Measurements from ENCODE around the gene DEPDC1. TPM values are rescaled to one million over a fixed set of nuclear protein-coding genes. Genes with fewer than 3 reads are reported as not detected.

Gene DEPDC1, protein sequence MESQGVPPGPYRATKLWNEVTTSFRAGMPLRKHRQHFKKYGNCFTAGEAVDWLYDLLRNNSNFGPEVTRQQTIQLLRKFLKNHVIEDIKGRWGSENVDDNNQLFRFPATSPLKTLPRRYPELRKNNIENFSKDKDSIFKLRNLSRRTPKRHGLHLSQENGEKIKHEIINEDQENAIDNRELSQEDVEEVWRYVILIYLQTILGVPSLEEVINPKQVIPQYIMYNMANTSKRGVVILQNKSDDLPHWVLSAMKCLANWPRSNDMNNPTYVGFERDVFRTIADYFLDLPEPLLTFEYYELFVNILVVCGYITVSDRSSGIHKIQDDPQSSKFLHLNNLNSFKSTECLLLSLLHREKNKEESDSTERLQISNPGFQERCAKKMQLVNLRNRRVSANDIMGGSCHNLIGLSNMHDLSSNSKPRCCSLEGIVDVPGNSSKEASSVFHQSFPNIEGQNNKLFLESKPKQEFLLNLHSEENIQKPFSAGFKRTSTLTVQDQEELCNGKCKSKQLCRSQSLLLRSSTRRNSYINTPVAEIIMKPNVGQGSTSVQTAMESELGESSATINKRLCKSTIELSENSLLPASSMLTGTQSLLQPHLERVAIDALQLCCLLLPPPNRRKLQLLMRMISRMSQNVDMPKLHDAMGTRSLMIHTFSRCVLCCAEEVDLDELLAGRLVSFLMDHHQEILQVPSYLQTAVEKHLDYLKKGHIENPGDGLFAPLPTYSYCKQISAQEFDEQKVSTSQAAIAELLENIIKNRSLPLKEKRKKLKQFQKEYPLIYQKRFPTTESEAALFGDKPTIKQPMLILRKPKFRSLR
- 10 to 100 TPM in 1 of 2 donors, not detected in 1; 18.3 TPM for total RNA-seq
- polyA plus RNA-seq = under 1 TPM; 0.52 to 0.58 TPM

DNA sequence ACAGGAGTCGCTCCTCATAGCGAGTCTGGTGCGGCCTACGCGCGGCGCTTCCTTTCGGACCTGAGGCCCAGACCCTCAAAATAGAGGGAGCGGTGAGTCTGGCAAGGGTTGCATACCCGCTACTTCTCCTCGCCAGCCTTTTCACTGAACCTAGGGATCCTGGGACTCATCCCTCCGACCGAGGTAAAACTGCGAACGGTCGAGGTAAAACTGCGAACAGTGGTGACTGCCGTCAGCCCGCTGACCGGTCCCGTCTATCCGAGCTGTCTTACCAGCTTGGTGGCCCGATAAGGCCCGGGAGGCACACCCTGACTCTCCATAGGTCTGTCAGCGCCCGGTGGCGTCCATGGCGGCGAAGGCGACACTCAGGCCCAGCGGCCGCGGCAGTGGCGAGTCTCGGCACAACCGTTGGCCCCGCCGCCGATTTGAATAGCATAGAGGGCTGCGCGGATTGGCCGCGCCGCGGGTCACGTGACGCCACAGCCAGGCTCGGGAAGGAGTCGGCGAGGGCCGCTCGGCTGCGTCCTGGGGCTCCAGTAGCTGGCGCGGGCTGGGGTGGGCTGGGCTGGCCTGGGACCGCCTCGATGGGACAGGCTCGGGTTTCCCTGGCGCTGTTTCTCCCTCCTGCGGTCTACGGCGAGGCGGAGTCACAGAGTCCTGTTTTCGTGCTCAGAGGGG is at the start of gene DEPDC1:
Gene DEPDC1 (minus strand): TSS at position 403 of the 678 bp plus-strand sequence. CDS start 83 bp downstream, at position 320.
- no peaks in the 10 kb centered on the region for H3K27me3 ChIP-seq (ENCODE audit: control insufficient read depth in 4 of 4, insufficient read depth in 4 of 4, low read length in 3 of 4)

DNA sequence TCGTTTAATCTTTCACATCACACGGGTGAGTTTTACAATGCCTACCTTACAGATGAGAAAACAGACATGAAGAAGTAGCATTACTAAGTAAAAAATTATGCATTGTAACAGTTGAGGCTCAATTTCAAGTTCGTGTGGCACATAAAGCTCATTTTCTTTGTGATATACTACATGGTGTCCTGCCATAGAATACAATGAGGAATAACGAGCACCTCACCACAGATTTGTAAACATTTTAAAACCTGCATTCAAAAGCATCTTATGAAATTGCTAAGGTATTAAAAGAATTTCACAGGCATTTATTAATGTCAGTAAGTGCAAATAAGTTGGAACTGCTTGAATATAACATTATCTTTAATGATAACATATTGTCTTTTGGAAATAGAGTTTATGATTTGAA is 47.8 kb upstream of the DEPDC1 start:
- Histone ChIP-seq H3K27ac (ENCODE audit: low read depth in 1 of 2, low read length in 2 of 2) (no peak overlapping the region), H3K9ac (ENCODE audit: low read depth in 1 of 2, low read length in 2 of 2) (no peak overlapping the region), H3K9me3 (ENCODE audit: control insufficient read depth in 4 of 4, low read length in 3 of 4) (no peaks in the 10 kb centered on the region), H3K4me1 (ENCODE audit: control insufficient read depth in 4 of 4, insufficient read depth in 4 of 4, low read length in 3 of 4) (no peaks in the 10 kb centered on the region), H3K36me3 (ENCODE audit: control insufficient read depth in 4 of 4, insufficient read depth in 3 of 4, low read depth in 1 of 4, low read length in 3 of 4) (no peaks in the 10 kb centered on the region), H3K27me3 (ENCODE audit: control insufficient read depth in 4 of 4, insufficient read depth in 4 of 4, low read length in 3 of 4) (peaks cover 0 to 2% (median 0%) of the 10 kb centered on the region in 4 donors), H3K4me3 (ENCODE audit: low read depth in 1 of 3, low read length in 3 of 3) (no peak overlapping the region)
- no peak for DNase-seq (ENCODE audit: low spot score)
- no peak for TF ChIP-seq YY1 (IDR thresholded peaks at IDR 0.05)
- TF ChIP-seq, protein P1, sequence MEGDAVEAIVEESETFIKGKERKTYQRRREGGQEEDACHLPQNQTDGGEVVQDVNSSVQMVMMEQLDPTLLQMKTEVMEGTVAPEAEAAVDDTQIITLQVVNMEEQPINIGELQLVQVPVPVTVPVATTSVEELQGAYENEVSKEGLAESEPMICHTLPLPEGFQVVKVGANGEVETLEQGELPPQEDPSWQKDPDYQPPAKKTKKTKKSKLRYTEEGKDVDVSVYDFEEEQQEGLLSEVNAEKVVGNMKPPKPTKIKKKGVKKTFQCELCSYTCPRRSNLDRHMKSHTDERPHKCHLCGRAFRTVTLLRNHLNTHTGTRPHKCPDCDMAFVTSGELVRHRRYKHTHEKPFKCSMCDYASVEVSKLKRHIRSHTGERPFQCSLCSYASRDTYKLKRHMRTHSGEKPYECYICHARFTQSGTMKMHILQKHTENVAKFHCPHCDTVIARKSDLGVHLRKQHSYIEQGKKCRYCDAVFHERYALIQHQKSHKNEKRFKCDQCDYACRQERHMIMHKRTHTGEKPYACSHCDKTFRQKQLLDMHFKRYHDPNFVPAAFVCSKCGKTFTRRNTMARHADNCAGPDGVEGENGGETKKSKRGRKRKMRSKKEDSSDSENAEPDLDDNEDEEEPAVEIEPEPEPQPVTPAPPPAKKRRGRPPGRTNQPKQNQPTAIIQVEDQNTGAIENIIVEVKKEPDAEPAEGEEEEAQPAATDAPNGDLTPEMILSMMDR (IDR thresholded peaks at IDR 0.05; ENCODE audit: low read depth, low read length, missing input control) = no peak
- TF ChIP-seq HNF4A (conservative IDR thresholded peaks at IDR 0.05) = no peak
- no peak for TF ChIP-seq HNF4G (IDR thresholded peaks at IDR 0.05)
- no peak for TF ChIP-seq FOXA1 (IDR thresholded peaks at IDR 0.05)
- TF ChIP-seq, protein P2, sequence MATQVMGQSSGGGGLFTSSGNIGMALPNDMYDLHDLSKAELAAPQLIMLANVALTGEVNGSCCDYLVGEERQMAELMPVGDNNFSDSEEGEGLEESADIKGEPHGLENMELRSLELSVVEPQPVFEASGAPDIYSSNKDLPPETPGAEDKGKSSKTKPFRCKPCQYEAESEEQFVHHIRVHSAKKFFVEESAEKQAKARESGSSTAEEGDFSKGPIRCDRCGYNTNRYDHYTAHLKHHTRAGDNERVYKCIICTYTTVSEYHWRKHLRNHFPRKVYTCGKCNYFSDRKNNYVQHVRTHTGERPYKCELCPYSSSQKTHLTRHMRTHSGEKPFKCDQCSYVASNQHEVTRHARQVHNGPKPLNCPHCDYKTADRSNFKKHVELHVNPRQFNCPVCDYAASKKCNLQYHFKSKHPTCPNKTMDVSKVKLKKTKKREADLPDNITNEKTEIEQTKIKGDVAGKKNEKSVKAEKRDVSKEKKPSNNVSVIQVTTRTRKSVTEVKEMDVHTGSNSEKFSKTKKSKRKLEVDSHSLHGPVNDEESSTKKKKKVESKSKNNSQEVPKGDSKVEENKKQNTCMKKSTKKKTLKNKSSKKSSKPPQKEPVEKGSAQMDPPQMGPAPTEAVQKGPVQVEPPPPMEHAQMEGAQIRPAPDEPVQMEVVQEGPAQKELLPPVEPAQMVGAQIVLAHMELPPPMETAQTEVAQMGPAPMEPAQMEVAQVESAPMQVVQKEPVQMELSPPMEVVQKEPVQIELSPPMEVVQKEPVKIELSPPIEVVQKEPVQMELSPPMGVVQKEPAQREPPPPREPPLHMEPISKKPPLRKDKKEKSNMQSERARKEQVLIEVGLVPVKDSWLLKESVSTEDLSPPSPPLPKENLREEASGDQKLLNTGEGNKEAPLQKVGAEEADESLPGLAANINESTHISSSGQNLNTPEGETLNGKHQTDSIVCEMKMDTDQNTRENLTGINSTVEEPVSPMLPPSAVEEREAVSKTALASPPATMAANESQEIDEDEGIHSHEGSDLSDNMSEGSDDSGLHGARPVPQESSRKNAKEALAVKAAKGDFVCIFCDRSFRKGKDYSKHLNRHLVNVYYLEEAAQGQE (IDR thresholded peaks at IDR 0.05) = no peak
- WGBS = 78% methylated on average over 4 of the region's 4 CpGs

More for the DNA sequence above, at the start of gene DEPDC1:
- H3K4me3 ChIP-seq (ENCODE audit: low read depth in 1 of 3, low read length in 3 of 3) = peak within 1 kb of the TSS; percentile 52 to 81 (median 71)
- H3K4me1 ChIP-seq (ENCODE audit: control insufficient read depth in 4 of 4, insufficient read depth in 4 of 4, low read length in 3 of 4) = peaks cover 6 to 18% (median 9%) of the 10 kb centered on the region in 4 donors
- H3K9me3 ChIP-seq (ENCODE audit: control insufficient read depth in 4 of 4, low read length in 3 of 4) = no peaks in the 10 kb centered on the region
- H3K36me3 ChIP-seq (ENCODE audit: control insufficient read depth in 4 of 4, insufficient read depth in 3 of 4, low read depth in 1 of 4, low read length in 3 of 4) = no peaks in the 10 kb centered on the region
- TF ChIP-seq, protein P2 (IDR thresholded peaks at IDR 0.05) = peak; percentile 28
- TF ChIP-seq YY1 (IDR thresholded peaks at IDR 0.05) = peak; percentile 60
- TF ChIP-seq, protein P3, sequence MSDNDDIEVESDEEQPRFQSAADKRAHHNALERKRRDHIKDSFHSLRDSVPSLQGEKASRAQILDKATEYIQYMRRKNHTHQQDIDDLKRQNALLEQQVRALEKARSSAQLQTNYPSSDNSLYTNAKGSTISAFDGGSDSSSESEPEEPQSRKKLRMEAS (IDR thresholded peaks at IDR 0.05) = no peak
- no peak for TF ChIP-seq RAD21 (IDR thresholded peaks at IDR 0.05)
- TF ChIP-seq EGR1 (IDR thresholded peaks at IDR 0.05; ENCODE audit: low read depth in 2 of 2) = no peak
- TF ChIP-seq GABPA (IDR thresholded peaks at IDR 0.05 in 1 of 2, conservative IDR thresholded peaks at IDR 0.05 in 1 of 2) = no peak
- TF ChIP-seq JUND (IDR thresholded peaks at IDR 0.05) = no peak
- TF ChIP-seq RXRA (IDR thresholded peaks at IDR 0.05) = no peak
- under 1% methylated on average over 64 of the region's 64 CpGs for WGBS
- H3K27ac ChIP-seq (ENCODE audit: low read depth in 1 of 2, low read length in 2 of 2) = no peak within 1 kb of the TSS
- peak; percentile 96 for DNase-seq (ENCODE audit: low spot score)
- peak within 1 kb of the TSS; percentile 65 to 71 for H3K9ac ChIP-seq (ENCODE audit: low read depth in 1 of 2, low read length in 2 of 2)

Measured in liver (tissue), 9 donors.